ENCODE measurements around the gene TRABD2B.

GRCh38 chr1:47729685-47730084 lies 267.5 kb downstream of the TRABD2B start:
- TF ChIP-seq CTCF (IDR thresholded peaks at IDR 0.05; ENCODE audit: insufficient read depth, low read depth, low read length): no peak
- TF ChIP-seq EZH2 (IDR thresholded peaks at IDR 0.05; ENCODE audit: insufficient read depth, low read length): no peak
